Lung (tissue), 12 donors: Measurements from ENCODE around the gene FNDC11. TPM values are rescaled to one million over a fixed set of nuclear protein-coding genes. Genes with fewer than 3 reads are reported as not detected.

Source experiments
- ATAC-seq: fragments of 200-7000 bp; cut with Tn5 transposase; one replicate; pipeline ENCODE4 v1.9.1; 2020; ENCODE audit warnings: moderate number of reproducible peaks; ENCODE audit not compliant: insufficient read depth, low FRiP score
- DNase-seq, 3 donors: peaks; one replicate each; pipeline ENCODE4 v3.0.0-alpha.2; 2013 to 2017
- H3K27ac ChIP-seq, 2 donors: one replicate each; pipeline ENCODE4 v1.5.1; 2013; ENCODE audit warnings: mild to moderate bottlenecking in 2 of 2, moderate library complexity in 2 of 2, control low read depth in 1 of 2, inconsistent platforms in 1 of 2, low read depth in 1 of 2, low read length in 1 of 2
- H3K27me3 ChIP-seq, 3 donors: one replicate each; pipeline ENCODE4 v1.5.1; 2013; ENCODE audit warnings: low read length in 2 of 3; ENCODE audit not compliant: control insufficient read depth in 3 of 3, insufficient read depth in 3 of 3
- H3K36me3 ChIP-seq, 4 donors: one replicate each; pipeline ENCODE4 v1.5.1; 2013; ENCODE audit warnings: low read length in 4 of 4, mild to moderate bottlenecking in 1 of 4, moderate library complexity in 1 of 4; ENCODE audit not compliant: control insufficient read depth in 4 of 4, insufficient read depth in 4 of 4
- H3K4me1 ChIP-seq, 5 donors: one replicate each; pipeline ENCODE4 v1.5.1; 2013; ENCODE audit warnings: low read length in 5 of 5, mild to moderate bottlenecking in 2 of 5, moderate library complexity in 1 of 5; ENCODE audit not compliant: control insufficient read depth in 5 of 5, insufficient read depth in 5 of 5
- H3K4me3 ChIP-seq: one replicate; pipeline ENCODE4 v1.5.1; 2013; ENCODE audit warnings: mild to moderate bottlenecking, control low read depth, moderate library complexity
- H3K9ac ChIP-seq, 2 donors: one replicate each; pipeline ENCODE4 v1.5.1; 2013; ENCODE audit warnings: low read length in 2 of 2, control low read depth in 1 of 2; ENCODE audit not compliant: insufficient read depth in 1 of 2
- H3K9me3 ChIP-seq, 4 donors: one replicate each; pipeline ENCODE4 v1.5.1; 2013; ENCODE audit warnings: low read length in 3 of 4, mild to moderate bottlenecking in 1 of 4, moderate library complexity in 1 of 4; ENCODE audit not compliant: control insufficient read depth in 4 of 4, insufficient read depth in 3 of 4
- WGBS, 2 donors: extraction: QIAGEN DNeasy Blood & Tissue Kit; methylation state at CpG; one replicate each; pipeline ENCODE4 v1.1.7; 2013; 5-methylcytosine and 5-hydroxymethylcytosine counted together
- polyA plus RNA-seq, 2 donors: library from polyadenylated mRNA; stranded (reverse); fragments of 200-250 nt; gene quantifications; one replicate each; pipeline ENCODE4 v1.2.1, GENCODE V29; 2013
- total RNA-seq, 2 donors: library from RNA; depleted of rRNA in 1 of 2; stranded (reverse); fragments of >200 nt in 1 of 2; gene quantifications; one replicate each; pipeline ENCODE4 v1.2.1, GENCODE V29; 2014 to 2021
- TF ChIP-seq, protein P1 (sequence below): IDR thresholded peaks from 2 replicates; pipeline ENCODE4 v1.5.1; 2012; ENCODE audit warnings: mild to moderate bottlenecking; ENCODE audit errors: control extremely low read depth, extremely low read depth
- donor health status: control.
- donor health status: control.
- donor health status: Bipolar disorder and iron deficiency.
- donor health status: healthy.
- donor health status: DM: yes; HTN: yes; CAD: no.

Gene FNDC11
- total and polyA plus RNA-seq, 4 donors: 1.0 to 3.2 (median 2.3) TPM

GRCh38 chr20:63549679-63550282 lies 4.2 kb upstream of the FNDC11 start:
- TF ChIP-seq, protein P1, sequence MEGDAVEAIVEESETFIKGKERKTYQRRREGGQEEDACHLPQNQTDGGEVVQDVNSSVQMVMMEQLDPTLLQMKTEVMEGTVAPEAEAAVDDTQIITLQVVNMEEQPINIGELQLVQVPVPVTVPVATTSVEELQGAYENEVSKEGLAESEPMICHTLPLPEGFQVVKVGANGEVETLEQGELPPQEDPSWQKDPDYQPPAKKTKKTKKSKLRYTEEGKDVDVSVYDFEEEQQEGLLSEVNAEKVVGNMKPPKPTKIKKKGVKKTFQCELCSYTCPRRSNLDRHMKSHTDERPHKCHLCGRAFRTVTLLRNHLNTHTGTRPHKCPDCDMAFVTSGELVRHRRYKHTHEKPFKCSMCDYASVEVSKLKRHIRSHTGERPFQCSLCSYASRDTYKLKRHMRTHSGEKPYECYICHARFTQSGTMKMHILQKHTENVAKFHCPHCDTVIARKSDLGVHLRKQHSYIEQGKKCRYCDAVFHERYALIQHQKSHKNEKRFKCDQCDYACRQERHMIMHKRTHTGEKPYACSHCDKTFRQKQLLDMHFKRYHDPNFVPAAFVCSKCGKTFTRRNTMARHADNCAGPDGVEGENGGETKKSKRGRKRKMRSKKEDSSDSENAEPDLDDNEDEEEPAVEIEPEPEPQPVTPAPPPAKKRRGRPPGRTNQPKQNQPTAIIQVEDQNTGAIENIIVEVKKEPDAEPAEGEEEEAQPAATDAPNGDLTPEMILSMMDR: no peak
- Histone ChIP-seq H3K27me3 (peaks cover 0 to 28% (median 12%) of the 10 kb centered on the region in 3 donors), H3K27ac (no peak overlapping the region), H3K4me1 (no peaks in the 10 kb centered on the region), H3K36me3 (no peaks in the 10 kb centered on the region), H3K4me3 (no peak overlapping the region), H3K9me3 (no peaks in the 10 kb centered on the region), H3K9ac (no peak overlapping the region)
- whole genome bisulfite sequencing, 2 donors: 81 to 87% methylated on average over 18 of the region's 18 CpGs
- ATAC-seq: no peak
- no peak for DNase-seq

DNA sequence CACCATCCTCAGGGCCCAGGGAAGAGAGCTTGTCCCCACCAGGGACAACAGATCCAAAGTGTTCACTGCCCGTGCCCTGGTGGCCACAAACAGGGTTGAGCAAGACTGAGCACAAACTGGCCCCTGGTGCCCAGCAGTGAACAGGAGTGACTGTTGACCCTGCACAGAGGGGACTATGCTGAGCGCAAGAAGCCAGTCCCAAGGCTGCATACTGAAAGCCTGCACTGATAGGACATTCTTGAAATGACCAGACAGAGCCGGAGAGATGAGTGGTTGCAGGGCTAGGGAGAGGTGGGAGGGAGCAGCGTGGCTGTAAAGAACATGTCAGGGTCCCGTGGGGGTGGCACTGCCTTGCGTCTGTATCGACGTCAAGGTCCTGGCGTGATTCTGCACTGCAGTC lies 2.9 kb upstream of the FNDC11 start:
- TF ChIP-seq, protein P1: no peak
- H3K27me3 ChIP-seq: peaks cover 0 to 22% (median 12%) of the 10 kb centered on the region in 3 donors
- ATAC-seq: no peak
- no peaks in the 10 kb centered on the region for H3K4me1 ChIP-seq
- no peak for DNase-seq
- H3K9me3 ChIP-seq: no peaks in the 10 kb centered on the region
- WGBS, 2 donors: 65 to 75% methylated on average over 9 of the region's 9 CpGs
- H3K36me3 ChIP-seq: no peaks in the 10 kb centered on the region
- no peak overlapping the region for H3K4me3 ChIP-seq
- no peak overlapping the region for H3K9ac ChIP-seq
- H3K27ac ChIP-seq: no peak overlapping the region

DNA sequence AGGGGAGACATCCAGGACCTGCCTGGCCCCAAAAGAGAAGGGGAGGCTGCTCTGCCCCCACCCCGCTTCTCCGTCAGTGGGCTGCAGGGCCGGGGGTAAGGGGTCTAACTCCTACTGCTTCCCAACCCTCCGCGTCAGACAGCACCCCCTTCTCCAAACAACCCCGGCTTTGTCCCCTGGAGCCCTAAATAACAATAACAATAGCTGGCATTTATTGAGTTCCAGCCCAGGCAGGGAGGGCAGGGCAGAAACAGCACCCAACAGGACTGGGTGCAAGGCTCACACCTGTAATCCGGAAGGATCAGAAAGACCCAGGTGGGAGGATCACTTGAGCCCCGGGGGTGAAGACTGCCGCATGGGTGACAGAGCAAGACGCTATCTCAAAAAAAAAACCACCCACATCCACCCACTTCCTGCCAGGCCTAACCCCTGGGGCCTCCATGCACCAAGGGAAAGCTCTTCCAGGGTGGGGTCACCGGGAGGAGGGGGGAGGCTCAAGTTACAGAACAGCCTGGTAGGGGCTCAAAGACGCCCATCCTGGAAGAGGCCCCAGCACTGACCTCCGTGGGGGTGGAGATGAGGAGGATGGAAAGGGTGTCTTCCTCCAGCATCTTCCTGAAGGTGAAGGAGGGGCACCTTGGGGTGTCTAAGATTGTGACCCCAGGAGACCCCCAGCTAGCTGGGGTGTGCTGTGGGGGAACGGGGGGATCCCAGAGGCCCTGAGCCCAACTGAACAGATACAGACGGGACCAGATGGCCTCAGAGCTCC lies 1.3 kb upstream of the FNDC11 start:
- H3K9ac ChIP-seq: no peak overlapping the region
- WGBS, 2 donors: 24 to 39% methylated on average over 15 of the region's 15 CpGs

More for the DNA sequence above, 1.3 kb upstream of the FNDC11 start:
- no peaks in the 10 kb centered on the region for H3K36me3 ChIP-seq
- no peak overlapping the region for H3K27ac ChIP-seq
- TF ChIP-seq, protein P1: no peak
- peaks cover 0 to 16% (median 12%) of the 10 kb centered on the region in 3 donors for H3K27me3 ChIP-seq
- ATAC-seq (no peak), DNase-seq (no peak)
- H3K4me3 ChIP-seq: no peak overlapping the region
- H3K4me1 ChIP-seq: no peaks in the 10 kb centered on the region
- H3K9me3 ChIP-seq: no peaks in the 10 kb centered on the region
